GM18870 (cell line): ENCODE data around the gene NOL4L.
"Not testable (repeated sequence)": the region's sequence is repeated elsewhere in the genome, so short reads cannot be mapped to it uniquely, and the experiment has no call there.

Source experiments
- ATAC-seq: cut with Tn5 transposase; IDR thresholded peaks from one replicate; pipeline ENCODE4 v1.9.1; 2021; ENCODE audit warnings: moderate library complexity; ENCODE audit not compliant: unreplicated experiment

Gene NOL4L

DNA sequence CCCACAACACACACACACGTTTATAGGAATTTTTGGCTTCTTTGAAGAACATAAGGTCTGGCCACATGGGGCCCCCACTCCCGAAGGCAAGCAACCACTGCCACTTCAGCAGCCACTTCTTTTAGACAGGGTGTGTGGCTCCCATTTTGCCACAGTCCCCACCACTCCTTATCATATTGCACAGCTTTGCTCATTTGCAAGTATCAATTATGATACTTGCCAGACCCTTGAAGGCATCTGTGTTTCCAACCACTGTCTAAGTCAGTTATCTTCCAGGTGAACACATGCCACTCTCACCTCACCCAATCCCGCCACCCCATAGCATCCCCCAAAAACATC lies 73.1 kb downstream of the NOL4L start:
- ATAC-seq, result no peak

DNA sequence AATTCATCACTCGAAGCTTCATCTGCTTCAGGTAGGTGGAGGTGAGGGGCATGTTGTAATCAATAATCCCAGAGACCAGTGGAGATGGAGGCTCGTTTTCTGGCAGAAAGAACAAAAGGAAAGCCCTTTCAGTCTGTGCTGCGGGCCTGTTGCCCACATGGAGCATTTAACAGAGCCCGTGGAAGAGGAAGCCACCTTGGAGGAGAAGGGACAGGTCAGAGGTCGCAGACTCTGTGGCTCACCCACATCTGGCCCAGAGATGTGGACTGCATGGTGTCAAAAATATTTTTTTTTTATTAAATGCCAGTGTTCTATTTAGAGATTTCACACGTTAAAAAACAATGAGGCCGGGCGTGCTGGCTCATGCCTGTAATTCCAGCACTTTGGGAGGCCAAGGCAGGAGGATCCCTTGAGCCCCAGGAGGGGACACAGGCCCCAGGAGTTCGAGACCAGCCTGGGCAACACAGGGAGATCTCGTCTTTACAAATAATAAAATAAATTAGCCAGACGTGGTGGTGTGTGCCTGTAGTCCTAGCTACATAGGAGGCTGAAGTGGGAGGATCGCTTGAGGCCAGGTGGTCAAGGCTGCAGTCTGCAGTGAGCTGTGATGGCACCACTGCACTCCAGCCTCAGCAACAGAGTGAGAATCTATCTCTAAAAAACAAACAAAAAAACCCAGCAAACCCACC lies 73.6 kb downstream of the NOL4L start:
- no peak for ATAC-seq

DNA sequence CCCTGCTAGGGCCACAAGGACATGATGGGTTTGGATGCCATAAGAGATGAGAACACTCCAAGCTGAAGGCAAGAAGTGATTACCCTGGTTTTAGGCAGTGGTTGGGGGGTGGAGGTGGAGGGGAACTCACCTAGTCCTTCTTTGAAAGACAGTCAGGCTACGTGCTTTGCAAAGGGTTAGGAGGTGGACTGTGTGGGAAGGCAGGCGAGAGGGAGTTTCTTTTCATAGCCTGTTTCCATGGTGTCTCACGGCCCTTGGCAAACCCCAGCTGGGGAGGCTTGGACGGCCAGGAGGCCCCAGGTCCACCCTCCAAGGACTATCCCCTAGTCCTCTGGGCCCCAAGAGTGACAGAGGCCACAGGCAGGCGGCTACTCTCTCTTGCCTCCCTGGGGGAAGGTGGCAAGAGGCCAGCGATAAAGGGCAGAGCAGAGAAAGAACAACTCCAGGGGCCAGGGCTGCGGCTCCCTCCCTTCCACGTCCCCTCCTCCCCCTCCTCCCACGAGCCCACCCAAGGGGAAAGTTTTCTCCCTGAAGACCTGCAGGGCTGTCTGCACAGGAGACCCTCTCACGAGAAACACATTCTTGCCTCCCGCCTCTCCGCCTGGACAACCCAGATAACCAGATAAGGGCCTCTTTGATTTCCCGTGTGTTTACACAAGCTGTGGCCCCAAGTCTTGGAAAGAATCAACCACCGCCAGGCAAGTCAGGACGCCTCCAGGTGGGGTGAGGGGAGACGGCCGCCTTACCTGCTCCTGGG lies 74.4 kb downstream of the NOL4L start:
- no peak for ATAC-seq

DNA sequence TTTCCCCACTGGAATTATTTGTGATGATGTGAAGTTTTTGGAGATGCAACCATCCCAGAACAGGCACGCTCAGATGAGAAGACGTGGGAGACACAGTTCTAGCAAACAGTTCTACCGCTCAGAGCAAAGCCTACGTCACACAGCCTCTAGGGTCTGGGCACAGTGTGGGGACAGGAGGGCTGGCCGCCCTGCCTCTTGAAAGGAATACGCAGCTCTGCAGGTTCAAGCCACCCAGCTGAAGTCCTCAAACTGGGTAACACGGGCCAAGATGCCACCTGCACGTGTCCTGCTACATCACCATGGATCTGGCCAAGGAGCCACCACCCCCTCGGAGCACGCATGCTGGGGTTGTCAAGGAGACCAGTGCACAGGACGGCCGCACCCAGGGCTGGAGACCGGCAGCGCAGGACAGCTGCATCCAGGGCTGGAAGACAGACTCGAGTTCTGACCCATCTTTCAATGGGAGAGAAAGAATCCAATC lies 75.0 kb downstream of the NOL4L start:
- no peak for ATAC-seq

DNA sequence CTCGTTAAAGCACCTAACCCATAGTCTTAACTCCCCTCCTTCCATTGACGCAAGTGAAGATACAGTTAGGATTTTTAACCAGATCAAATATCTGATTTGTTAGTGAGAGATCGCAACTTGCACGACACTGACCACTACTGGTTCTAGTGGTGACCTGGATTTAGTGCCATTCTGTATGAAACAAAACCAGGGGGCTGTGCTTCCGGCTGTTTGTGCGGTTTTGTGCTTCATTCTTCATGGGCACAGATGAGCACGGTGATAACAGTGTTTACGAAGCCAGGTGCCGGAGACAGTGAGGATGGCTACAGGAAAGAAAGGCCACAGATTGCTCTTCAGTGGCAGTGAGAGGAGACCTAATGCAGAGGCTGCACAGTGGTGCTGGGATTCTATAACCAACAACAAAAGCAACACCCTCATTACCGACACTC lies 75.5 kb downstream of the NOL4L start:
- no peak for ATAC-seq

DNA sequence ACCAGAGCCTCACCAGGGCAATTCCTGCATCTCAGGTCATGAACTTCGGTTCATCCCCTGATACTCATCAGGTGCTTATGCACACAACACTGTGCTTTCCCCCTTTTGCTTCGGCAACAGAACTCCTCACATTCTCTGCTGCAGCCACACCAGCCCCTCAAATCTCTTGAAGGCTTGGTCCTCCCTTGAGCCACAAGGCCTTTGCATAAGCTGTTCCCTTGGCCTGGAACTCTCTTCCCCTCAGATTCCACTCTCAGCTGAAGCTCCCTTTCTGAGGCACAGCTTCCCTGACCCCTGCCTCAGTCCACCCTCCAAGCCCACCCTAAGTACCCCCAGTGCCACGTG lies 76.4 kb downstream of the NOL4L start:
- no peak for ATAC-seq

DNA sequence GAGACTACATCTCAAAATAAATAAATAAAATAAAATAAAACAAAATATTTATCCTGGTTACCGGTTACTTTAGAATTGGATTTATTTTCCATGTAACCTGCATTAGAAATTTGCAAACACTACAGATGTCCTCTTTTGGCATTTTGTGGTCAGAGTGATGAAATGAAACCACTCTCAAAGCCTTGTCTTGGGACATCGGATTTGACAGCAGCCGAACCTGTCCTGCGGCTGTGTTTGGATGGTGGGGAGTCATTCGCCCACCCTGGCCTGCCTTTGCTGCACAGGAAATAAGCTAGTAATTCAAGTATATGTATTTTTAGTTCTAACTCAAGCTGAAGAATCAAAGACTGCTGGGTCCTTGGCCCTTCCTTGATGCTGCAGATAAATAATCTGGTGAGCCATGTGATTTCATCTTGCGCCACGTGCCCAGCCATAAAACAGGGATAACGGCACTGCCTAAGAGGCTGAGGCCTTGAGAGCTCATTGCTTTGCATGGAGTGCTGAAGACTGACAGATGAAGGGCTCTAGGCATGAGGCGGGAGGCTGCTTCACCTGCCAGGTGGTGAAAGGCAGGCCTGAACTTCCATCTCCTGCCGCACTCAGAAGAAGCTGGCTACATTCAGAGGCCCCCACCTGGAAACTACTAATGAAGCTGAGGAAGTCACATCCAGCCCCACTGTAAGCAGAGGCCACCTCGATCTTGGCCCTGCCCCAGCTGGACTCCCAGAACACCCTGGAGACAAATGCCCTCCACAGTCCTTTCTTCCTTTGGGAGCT lies 76.9 kb downstream of the NOL4L start:
- no peak for ATAC-seq

DNA sequence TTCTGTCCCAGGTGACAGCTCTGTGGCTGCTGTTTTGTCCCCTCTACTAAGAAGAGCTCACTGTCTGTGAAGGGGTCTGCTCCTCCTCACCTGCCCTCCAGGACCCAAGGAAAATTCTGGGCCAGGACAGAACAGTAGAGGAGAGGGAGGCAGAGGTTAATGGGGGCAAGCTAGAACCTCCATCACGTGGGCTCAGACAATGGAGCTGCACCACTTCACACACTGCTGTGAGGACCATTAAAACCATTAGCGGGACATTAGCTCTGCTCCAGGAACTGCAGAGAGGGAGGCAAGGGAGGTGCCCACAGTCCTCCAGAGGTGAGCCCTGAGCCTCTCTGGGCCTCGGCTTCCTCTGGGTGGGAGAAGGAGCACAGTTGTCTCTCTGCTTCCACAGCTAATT lies 78.4 kb downstream of the NOL4L start:
- no peak for ATAC-seq

DNA sequence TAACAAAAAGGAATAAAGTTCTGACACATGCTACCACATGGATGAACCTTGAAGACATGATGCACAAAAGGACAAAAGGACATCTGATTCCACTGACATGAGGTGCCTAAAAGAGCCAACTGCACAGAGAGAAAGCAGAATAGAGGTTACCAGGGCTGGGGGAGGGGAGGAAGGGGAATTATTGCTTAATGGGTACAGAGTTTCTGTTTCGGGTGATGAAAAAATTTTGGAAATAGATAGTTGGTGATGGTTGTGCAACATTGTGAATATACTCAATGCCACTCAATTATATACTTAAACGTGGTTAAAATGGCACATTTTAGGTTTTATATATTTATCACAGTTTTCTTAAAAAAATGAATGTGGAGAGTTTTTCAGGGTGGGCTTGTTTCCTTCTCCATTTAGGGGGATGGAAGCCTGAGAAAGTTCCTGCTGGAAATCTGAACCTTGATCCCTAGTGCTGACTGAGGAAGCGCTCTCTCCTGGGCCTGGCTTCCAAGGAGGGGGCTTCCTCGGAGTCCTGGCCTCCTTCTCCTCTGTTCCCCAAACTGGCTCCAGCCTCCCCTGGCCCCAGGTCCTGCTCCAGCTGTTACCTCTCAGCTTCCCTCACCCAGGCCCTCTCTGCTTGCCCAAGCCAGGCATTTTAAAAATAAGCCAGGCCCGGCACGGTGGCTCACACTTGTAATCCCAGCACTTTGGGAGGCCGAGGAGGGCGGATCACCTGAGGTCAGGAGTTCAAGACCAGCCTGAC lies 79.2 kb downstream of the NOL4L start:
- no peak for ATAC-seq

DNA sequence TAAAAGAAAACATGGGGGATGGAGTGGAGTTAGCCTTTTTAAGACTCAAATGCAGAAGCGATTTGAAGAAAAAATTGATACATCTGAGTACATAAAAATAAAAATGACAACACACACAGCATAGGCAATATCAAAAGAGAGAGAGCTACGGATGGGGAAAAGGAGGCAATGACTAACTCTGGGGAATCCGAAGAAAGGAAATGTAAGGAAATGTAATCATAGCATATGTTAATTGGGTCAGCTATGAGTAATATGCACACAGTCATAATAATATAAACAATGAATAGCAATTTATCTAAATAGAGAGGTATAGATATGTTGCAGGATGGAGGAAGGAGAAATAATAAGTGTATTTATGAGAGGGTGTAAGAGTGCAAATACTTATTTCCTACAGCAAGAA lies 83.4 kb downstream of the NOL4L start:
- no peak for ATAC-seq

DNA sequence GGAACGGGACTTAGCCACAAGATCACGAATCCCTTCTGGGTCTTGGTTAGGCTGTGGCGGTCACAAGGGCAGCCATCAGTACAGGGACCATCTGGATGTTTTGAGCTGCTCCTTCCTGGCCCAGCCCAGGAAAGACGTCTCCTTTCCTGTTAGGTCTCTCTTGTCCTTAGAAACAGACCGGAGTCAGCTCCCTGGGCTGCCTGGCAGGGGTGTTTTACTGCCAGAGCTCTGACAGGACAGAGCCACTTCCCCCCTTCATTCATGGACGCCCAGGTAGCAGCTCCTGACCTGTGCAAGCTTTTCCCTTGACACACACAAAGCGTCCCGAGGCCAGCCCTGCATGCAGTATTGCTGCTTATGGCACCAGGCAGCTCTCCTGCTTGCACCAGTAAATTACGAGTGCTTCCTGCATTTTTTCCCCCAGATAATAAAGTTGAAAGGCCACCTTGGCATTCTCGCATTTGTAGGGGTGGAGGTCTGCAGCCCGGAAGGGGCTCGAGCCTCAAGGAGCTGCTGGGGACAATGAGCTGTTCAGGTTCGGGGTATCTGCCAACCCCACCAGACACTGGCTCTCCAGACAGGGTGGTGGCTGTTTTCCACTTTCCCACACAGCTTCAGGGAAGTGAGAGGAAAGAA lies 87.4 kb downstream of the NOL4L start:
- ATAC-seq, result no peak

DNA sequence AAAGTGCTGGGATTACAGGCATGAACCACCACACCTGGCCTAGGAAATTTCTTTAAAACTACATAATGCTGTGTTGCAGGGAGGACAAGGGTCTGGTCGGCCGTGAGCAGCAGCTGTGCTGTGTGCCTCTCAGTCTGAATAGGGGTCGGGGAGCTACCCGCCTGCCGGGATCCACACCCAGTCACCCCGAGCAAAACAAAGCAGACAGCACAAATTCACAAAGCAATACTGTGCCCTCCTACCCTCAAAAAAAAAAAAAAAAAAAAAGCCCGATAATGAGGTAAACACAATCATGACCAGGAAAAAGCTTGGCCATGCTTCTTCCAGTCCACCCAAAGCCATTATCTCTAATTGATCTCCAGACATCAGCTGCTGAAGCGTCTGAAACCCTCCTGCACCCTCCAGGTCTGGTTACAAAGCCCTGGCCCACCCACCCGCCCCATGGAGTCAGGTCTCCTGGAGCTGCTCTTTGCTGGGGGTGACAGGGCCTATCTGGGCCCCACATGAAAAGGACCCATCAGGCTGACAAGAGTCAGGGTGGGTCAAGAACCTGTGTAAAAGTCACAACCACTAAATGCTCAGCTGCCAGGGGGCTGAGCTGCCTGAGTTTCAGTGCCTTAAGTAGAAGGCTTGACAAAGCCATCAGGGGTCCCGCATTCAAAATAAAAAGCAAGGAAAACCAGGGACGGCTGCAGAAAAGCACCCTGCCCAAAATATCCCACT lies 88.2 kb downstream of the NOL4L start:
- ATAC-seq, result no peak

DNA sequence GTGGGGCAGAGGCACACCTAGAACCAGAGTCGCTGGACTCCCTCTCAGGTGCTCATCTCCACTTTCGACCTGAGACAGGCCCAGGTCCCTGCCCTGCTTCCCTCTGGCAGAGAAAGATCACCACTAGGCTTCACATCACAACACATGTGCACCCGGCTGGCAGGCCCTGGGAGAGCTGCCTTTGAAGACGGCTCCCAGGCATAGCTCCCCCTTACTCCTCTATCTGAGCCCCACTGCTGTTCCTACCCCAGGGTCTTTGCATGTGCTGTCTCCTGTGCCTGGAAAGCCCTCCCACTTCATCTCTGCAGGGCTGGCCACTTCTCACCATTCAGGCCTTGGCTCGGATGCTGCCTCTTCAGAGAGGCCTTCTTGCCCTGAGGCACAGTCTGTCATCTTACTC lies 89.2 kb downstream of the NOL4L start:
- no peak for ATAC-seq

DNA sequence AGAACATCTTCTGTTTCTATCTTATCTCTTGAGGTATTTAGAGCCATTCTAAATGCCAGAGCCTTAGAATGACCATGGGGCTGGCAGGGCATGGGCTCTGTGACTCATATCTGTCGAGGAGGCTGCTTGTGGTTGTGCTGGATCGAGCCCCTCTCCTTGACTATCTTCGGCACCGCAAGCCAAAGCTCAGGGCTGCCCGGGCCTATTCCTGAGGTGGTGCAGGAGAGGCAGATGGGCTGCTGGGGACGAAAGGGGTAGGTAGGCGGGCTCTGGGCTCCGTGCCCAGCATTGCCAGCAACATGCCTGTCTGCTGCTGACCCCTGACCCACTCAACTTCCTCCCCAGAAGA lies 89.9 kb downstream of the NOL4L start:
- no peak for ATAC-seq

DNA sequence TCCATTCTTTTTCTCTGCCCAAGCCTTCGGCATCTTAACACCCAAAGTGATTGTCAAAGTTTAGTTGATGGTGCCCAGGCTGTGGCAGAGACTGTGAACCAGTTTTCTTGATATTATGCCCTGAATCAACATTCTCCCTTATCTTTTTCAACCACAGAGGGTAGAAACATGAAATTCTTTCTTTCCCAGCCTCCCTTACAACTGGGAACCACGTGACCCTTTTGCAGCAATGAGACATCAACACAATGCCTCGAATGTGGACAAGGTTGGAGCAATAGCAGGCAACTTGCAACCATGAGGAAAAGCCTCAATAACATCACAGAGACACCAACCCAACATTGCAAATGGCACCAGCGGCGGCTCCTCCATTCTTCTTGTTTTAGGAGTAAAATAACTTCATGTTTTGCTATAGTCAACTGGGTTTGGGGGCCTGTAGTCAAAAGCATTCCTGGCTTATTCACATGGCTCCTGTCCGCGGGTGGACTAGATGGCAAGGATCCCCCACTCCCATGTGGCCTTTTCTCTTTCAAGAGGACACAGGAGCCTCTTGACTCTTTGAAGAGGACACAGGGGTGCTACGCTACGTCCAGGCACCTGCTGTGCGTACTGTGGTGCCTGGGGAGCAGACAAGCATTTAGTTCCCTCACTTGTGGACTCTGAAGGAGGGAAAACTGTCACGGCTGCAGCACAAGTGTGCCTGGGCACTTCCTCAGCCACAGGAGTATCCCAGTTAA lies 90.5 kb downstream of the NOL4L start:
- ATAC-seq, result no peak

DNA sequence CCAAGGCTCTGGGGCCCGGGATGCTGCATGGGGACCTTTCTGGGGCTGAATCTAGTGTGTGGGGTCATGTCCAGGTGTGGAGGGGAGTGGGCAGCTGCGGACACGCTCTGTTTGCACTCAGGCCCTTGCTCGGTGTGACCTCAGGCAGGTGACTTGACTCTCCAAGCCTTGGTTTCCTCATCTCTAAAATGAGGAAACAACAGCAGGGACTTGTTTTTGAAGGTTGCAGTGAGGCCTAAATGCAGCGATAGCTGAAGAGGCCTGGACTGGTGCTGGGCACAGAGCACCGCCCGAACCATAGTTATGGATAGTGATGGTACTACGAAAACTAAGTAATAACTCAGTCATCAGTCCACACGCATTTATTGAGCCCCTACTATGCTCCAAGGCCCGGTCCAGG lies 91.8 kb downstream of the NOL4L start:
- ATAC-seq, result no peak

DNA sequence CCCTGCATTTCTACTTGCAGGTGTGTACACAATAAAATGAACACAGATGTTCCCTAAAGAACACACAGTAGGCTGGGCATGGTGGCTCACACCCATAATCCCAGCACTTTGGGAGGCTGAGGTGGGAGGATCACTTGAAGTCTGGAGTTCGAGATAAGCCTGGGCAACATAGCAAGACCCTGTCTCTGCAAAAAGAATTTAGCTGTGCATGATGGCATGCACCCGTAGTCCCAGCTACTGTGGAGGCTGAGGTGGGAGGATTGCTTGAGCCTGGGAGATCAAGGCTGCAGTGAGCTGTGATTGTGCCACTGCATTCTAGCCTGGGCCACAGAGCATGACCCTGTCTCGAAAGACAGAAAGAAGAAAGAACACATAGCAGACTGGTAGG lies 93.4 kb downstream of the NOL4L start:
- ATAC-seq, result not testable (repeated sequence)

DNA sequence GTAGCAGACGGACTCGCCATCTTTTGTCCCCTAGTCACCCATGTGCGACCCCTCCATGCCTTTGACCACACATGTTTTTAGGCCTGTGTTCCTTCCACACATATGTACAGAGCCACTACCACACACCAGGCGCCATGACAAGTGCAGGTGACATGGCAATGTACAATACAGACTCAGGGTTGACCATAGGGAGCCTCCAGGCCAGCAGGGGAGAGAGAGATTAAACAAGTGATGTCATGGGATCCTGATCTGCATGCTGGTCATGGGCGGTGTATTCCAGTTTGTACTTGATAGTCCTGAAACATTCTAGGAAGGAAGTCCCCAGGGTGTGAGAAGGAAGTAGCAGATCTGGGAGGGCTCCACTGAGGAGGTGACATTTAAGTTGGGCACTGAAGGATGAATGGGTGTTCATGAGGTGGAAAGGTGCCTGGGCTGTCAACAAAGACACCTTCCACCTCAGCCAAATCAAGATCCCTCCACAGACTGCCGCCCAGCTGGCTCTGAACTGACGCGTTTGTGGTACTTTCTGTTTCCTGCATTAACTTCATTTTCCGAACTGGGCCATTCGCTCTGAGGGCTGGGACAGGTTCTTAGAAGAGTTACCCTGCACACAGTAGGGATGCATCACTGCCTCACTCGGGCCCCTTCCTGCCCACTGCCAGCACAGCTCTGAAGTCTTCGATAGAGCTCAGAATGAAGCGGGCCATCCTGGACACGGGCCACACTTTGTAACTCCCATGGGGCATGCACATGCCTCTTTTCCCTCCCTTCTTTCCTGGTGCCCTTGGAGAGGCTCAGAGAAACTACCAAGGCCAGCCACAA lies 94.0 kb downstream of the NOL4L start:
- no peak for ATAC-seq
